Skin of body (tissue), 3 donors: Measurements from ENCODE around the gene GABBR1. TPM values are rescaled to one million over a fixed set of nuclear protein-coding genes. Genes with fewer than 3 reads are reported as not detected.

ENCODE experiments used
- DNase-seq: peaks from one replicate; lab custom pipeline; 2025; lab: John Stamatoyannopoulos, UW
- small RNA-seq: library from RNA; depleted of rRNA; stranded (forward); fragments of <200 nt; gene quantifications from one replicate; pipeline ENCODE3, GENCODE V24; 2014; ENCODE audit warnings: low replicate concordance
- total RNA-seq: library from RNA; depleted of rRNA; stranded (reverse); fragments of >200 nt; gene quantifications from one replicate; pipeline ENCODE4 v1.2.3, GENCODE V29; 2014

Gene GABBR1
- total RNA-seq, 1 donor from 2014 or later = 28.8 TPM

DNA sequence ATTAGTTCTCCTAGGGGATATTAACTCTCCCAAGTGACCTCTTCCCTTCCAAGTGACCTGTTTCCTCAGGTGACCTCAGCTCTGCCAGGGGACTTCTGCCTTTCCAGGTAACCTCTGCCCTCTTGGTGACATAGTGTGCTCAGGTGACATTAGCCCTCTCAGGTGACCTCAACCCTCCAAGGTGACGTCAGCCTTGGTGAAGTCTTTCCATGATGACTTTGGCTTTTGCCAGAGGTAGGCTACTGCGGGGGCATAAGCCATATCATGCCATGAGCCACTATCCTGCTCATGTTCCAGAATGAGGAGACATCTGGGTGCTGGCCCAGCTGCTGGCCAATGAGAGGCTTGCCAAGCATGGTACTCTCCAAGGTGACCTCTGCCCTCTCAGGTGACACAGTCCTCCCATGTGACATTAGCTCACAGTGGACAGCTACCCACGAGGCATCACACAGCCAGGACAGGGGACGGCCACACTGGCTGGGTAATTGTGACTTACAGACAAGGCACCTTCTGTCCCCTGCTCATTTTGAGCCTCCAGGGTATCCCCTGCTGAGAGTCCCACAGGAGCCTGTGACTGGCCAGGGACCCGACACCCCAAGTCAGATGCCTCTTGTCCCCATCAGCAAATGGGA, 104.6 kb downstream of the GABBR1 start:
- no peak for DNase-seq

DNA sequence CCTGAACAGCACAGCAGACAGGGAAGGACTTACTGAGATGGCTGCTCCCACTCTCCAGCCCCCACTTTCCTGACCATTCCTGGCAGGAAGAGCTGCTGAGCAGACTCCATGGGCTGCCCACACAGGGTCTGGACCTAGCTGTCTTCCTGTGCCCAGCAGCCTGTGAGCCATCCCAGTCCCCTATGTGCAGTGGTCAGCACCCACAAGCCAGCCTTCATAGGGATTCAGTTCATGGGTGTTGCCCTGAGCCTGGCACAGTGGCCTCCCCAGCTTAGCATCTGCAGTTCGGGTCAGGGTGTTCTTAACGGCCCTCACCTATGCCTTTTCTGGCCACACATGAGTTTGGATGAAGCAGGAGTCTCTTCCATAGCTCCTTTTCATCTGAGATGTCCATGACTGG, 105.4 kb downstream of the GABBR1 start:
- no peak for DNase-seq

DNA sequence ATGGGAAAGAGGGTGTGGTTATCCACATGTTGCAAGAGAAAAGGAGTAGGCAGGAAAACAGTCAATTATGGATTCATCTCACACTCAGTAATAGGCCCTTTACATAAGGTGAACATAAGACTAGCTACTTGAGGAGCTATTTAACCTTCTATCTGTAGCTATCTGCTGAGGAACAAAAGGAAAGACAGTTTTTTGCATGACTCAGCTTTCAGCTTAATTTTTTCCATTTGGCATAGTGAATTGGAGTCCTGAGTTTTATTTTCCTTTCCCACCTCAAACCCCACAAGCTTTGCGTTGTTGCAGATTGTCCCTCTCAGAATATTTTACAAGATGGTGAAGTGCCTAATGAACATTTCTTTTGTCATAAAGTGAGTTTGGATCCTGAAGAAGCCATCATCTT, 105.9 kb downstream of the GABBR1 start:
- DNase-seq = no peak

DNA sequence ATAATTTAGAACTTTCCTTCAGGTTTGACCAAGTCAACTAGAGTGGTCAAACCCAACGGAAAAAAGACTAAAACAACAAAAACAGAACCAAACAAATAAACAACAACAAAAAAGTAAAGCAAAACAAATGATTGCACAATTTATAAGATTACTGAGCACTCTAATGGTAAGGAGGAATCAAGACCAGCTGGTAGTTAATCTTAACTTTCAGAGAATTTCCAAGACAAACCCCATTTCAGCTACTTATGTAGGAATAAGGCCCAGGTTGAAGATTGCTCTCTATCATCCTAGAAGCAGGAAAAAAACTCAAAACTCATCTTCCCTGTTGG, 107.7 kb downstream of the GABBR1 start:
- DNase-seq = no peak

DNA sequence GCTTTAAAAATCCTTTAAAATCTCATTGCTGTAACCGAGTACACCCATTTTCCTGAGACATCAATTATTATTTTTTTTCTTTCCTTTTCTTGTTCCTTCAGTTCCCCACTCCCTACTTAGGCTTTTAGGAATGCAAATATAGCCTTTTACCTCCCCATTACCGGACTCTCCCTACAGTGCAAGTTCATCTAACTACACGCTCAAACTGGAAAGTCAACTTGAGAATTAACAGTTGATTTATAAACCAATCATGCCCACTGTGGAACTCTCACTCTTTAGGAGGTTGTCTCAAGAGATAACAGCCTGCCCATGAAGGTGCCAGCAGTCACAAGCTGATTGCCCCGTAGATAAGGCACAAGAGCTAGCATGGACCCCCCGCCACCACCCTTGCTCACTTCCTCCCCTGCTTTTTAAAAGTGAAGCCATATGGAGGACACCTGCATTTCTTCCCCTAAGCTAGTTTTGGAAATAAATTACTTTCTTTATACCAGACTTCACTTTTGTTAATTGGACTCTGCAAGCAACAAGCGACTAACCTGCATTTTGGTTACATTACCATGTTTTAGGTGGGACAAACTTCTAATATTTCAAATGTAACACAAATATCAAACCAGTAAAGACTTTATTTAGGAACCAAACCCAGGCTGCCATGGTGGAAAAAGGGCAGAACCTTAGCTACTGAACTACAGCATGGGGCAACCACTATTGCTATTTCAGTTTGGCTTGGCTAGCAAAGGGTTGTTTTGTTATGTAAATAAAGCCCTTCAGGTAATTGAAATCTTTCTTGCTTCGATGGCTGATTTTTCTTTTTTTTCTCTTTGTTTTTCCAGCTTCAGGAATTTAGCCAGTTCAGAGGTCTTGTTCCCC, 108.3 kb downstream of the GABBR1 start:
- DNase-seq = no peak

DNA sequence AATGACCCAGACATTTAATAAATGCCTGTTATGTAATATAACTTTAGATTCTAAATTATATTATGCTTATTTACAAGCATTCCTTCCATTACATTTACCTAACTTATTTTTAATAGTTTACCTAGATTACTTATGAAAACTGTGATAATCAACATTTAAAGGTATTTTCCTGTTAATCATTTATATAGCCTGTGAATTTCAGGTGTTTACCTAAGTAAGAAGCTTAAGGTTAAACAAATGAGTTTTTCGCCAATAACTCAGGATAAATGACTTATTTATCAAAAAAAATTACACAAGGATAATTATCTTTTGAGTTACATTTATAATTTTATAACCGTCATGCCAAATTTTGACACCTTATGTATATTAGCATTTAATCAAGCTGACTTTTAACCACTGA, 108.9 kb downstream of the GABBR1 start:
- DNase-seq = no peak

DNA sequence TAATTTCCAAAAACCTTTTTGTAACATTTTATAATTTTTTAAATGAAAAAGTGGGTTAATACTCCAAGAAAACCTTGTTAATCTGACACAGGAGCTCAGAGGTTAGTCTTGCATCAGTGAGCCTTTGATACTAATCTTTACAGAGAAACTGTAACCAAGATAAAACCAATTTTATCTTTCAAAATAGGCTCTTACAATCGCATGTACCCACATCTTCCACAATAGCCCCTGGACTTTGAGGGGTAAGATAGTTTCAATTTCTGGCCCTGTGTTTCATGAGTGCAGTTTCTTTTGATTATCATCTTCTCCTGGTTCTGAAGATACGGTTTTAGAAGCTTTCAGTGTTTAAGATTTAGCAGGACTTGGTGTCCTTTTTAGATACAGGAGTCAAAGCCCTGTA, 110.8 kb downstream of the GABBR1 start:
- no peak for DNase-seq

DNA sequence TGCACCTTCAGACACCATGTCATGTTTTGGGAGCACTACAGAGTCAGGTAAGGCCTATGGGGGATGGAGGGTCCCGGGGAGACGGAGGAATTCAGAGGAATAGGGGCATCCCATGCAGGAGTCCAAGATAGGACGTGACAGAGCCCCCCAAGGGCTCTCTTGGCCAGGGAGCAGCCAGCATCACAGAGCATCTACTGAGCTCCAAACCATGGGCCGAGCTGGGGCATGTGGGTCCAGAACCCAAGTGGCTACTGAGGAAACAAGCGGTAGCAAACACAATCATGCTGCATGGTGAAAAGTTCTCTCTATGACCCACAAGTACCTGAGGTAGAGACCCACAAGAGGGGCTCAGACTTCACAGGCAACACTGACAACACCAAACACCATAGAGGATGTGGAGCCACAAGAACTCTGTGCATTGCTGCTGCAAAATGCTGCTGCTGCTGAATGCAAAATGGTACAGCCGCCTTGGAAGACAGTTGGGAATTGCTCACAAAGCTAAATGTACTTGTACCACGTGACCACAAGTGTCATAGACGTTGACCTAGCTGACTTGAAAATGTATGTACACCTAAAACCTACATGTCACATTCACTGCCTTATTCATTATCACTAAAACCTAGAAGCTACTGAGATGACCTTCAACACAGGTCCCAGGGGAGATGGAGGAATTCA, 111.8 kb downstream of the GABBR1 start:
- DNase-seq = no peak

DNA sequence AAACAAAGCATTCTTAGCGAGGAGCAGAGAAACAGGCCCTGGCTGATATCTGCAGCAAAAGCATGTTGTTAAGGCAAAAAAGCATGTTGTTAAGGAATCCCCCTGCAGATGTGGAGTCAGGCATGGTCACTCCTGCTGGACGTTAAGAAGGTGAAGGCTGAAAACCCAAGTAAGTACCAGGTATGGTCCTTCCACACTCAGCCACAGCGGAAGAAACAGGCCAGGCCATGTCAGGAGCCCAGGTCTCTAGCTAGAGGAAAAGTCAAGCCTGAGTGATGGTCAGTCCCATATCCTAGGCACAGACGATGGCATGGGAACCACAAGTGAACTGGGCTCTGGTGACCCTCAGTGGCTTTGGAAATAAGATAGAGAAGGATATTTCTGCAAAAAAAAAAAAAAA, 112.8 kb downstream of the GABBR1 start:
- no peak for DNase-seq

DNA sequence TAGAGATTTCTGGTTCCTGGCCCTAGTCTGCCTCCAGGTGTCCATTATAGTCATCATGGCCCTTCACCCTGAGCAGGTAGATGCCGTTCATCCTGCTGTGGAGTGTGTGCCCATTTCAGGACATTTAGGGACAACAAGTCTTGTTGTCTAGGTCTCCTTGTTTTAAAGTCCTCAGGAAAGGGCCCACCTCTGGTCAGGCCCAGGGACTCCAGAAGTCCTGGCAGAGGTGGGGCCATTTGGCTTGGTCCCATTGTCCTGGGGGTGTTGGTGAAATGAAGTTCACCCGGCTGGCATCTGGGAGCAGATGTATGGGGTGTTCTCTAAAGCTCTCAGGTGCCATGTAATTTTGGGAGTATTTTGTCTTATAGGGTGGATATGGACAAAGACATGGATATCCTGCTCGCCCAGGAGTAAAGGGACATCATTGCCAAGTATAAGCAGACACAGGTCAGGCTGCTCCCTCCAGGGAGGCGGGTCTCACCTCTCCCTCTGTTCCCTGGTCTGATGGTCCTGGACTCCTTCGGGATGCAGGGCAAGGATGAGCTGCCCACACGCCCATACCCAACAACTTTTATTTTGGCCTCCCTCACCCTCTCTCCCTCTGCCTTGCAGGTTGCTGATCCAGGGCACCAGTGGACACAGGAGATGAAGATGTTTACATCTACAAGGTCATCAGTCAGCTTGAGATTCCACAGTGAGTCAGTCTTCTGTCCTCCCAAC, 113.5 kb downstream of the GABBR1 start:
- DNase-seq = no peak

DNA sequence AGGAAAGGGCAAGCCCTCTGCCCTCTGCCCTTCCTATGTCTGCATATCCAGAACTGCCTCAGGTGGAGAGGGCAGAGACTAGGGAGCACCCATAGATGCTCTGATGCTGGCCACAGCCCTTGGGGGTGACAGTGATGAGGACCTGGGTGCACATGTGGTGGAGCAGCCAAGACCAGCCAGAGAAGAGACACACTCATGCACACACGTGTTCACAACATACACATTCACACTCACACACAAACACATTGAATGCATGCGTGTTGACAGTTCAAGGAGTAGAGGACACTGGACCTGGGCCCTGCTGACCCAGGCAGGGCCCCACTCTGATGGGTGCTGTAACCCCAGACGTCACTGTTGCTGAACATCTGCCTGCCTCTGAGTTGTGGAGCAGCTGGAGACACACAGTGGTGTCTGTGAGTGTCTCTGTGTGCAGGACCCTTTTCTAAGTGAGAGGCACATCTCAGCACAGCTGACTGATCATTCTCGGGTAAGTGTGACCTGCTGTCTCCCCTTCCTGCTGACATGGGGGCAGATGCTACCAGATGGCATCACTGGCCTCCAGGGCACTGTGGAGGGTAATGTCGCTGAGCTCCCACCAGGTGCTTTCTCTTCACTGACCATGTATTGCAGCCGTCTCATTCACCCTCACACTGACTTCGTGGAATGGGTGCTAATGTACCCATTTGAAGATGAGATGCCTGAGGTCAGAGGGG, 115.1 kb downstream of the GABBR1 start:
- DNase-seq = no peak

DNA sequence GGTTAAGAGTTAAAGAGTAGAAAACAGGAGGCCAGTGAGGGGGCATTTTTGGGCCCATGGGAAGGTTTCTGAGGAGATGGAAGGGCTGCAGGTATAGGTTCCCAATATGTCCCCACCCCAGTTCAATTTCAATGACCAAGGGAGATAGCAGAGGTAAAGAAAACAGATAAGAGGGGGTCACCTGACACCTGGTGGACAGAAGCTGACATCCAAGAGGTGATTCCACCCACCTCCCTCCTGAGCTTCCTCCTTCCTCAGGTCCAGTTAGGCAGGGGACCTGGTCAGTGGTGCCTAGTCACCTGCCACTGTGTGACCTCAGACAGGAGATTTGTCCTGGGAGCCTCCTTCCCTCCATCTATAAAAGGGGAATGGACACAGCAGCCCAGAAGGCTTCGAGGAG, 115.7 kb downstream of the GABBR1 start:
- DNase-seq = no peak

DNA sequence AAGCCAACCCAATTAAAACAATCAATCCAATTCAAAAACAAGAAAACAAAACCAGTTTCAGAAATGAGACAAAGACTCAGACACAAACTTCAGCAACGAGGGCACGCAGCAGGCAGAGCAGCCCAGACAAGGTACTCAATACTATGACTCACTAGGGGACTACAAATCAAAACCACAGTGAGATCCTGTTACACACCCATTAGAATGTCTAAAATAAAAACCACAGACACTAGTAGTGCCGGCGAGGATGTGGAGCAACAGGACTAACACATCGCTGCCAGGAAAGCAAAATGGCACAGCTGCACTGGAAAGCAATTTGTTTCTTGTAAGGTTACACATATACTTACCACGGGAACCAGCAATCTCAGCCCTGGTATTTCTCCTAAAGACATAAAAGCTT, 116.9 kb downstream of the GABBR1 start:
- no peak for DNase-seq

DNA sequence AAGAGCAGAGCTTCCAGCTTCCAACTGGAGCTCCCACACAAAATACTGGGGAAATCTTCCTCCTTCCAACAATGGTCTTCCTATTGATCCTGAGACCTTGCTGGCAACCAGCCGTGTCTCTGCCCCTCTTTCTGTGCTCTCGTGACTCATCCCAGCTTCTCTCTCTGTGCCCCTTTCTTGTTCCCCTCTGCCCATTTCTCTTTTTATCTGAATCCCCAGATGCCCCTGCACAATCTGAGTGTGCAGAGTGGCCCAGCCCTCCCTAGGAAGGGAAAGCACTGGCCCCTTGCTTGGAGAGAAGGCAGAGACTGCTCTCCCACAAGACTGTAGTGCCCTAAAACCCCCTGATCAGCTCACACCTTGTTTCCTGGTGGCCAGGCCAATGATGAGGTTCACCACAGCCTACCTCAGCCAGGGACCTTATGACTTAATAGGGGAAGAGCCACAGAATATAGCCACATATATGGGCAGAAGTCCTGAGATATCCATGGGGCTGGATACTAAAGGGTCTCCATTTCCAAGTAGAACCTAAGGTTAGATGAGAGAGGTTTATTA, 122.2 kb downstream of the GABBR1 start:
- DNase-seq = no peak

DNA sequence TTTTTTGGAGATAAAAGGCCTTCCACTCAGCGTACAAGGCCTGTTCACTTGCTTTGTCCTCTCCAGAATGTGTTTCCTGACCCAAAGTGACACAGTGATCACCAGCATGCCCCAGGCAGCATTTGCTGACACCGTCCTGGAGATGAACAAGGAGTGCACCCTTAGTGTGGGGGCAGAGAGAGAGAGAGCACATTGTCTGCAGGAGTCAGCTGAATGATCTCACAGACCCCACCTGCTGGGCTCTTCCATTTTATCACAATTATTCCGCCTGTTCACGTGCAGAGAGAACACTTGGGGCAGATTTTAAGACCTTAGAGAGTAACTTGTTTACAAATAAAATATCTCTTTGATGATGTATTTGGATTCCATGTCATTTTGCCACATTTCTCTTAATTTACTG, 122.8 kb downstream of the GABBR1 start:
- no peak for DNase-seq

Small RNAs within 50 kb of the gene (small RNA-seq; reads per million reads assigned to genes)
- gene SNORD32B = 0.50 reads per million, percentile 60 among the genes with 10 or more reads in this experiment
- not detected for gene SUMO2P1
- gene TMEM183AP1 = not detected

Other genes with a start within 250 kb of the GABBR1 start
- gene OR12D2, start 237.6 kb downstream of the GABBR1 start, total RNA-seq = not detected
- not detected for gene OR12D1, start 218.3 kb downstream of the GABBR1 start, total RNA-seq
- not detected for gene OR10C1, start 193.9 kb downstream of the GABBR1 start, total RNA-seq
- not detected for gene OR11A1, start 176.1 kb downstream of the GABBR1 start, total RNA-seq
- not detected for gene OR2H1, start 176.0 kb downstream of the GABBR1 start, total RNA-seq
- gene MAS1L, start 145.2 kb downstream of the GABBR1 start, total RNA-seq = 0.39 TPM
- gene UBD, start 73.5 kb downstream of the GABBR1 start, total RNA-seq = not detected
- not detected for gene OR2H2, start 48.1 kb downstream of the GABBR1 start, total RNA-seq
- not detected for gene MOG, start 23.9 kb upstream of the GABBR1 start, total RNA-seq
- gene ZFP57, start 48.0 kb upstream of the GABBR1 start, total RNA-seq = 0.59 TPM
- 14.7 TPM for gene HLA-F, start 90.3 kb upstream of the GABBR1 start, total RNA-seq
- gene HLA-G, start 194.6 kb upstream of the GABBR1 start, total RNA-seq = 0.10 TPM